SKM-1 (cell line): ENCODE results near the gene FMNL2.
"Not testable (repeated sequence)": the region's sequence is repeated elsewhere in the genome, so short reads cannot be mapped to it uniquely, and the experiment has no call there.

Experiments used
- DNase-seq: peaks from one replicate; lab custom pipeline; 2025; ENCODE audit not compliant: unreplicated experiment; lab: John Stamatoyannopoulos, UW

Gene FMNL2

GRCh38 chr2:152335016-152335725 is at the start of gene FMNL2:
FMNL2 (plus strand) TSS chr2:152335174.
- peak; percentile 56 for DNase-seq

GRCh38 chr2:152292991-152293390 is 42.0 kb upstream of the FMNL2 start:
- no peak for DNase-seq

- DNase-seq: no peak
These were observed 37.3 kb upstream of the FMNL2 start for GRCh38 chr2:152297715-152298114.

- no peak for DNase-seq
These were observed 36.2 kb upstream of the FMNL2 start for GRCh38 chr2:152298754-152299153.

GRCh38 chr2:152301131-152301530 is 33.8 kb upstream of the FMNL2 start:
- DNase-seq: no peak

- DNase-seq: no peak
These were observed 31.0 kb upstream of the FMNL2 start for GRCh38 chr2:152303951-152304350.

- DNase-seq: no peak
These were observed 30.1 kb upstream of the FMNL2 start for GRCh38 chr2:152304836-152305235.

- DNase-seq: no peak
These were observed 27.1 kb upstream of the FMNL2 start for GRCh38 chr2:152307863-152308262.

GRCh38 chr2:152309352-152310214 is 25.4 kb upstream of the FMNL2 start:
- DNase-seq: no peak

GRCh38 chr2:152319822-152320570 is 15.0 kb upstream of the FMNL2 start:
- no peak for DNase-seq

- no peak for DNase-seq
These were observed 14.2 kb upstream of the FMNL2 start for GRCh38 chr2:152320814-152321213.

GRCh38 chr2:152322222-152322621 is 12.8 kb upstream of the FMNL2 start:
- no peak for DNase-seq

- DNase-seq: not testable (repeated sequence)
These were observed 9.8 kb upstream of the FMNL2 start for GRCh38 chr2:152325126-152325525.

GRCh38 chr2:152326710-152327109 is 8.3 kb upstream of the FMNL2 start:
- DNase-seq: no peak

GRCh38 chr2:152328013-152328412 is 7.0 kb upstream of the FMNL2 start:
- DNase-seq: no peak

- DNase-seq: no peak
These were observed 4.6 kb upstream of the FMNL2 start for GRCh38 chr2:152330235-152330866.

GRCh38 chr2:152334701-152335015 is 316 bp upstream of the FMNL2 start:
- DNase-seq: no peak

- DNase-seq: no peak
These were observed 748 bp downstream of the FMNL2 start for GRCh38 chr2:152335726-152336118.

- no peak for DNase-seq
These were observed 1.3 kb downstream of the FMNL2 start for GRCh38 chr2:152336119-152336853.

- no peak for DNase-seq
These were observed 2.0 kb downstream of the FMNL2 start for GRCh38 chr2:152336854-152337510.
